ENCODE measurements around the gene CMTR1.
"Not testable (repeated sequence)": the region's sequence is repeated elsewhere in the genome, so short reads cannot be mapped to it uniquely, and the experiment has no call there.

CMTR1 gene

DNA sequence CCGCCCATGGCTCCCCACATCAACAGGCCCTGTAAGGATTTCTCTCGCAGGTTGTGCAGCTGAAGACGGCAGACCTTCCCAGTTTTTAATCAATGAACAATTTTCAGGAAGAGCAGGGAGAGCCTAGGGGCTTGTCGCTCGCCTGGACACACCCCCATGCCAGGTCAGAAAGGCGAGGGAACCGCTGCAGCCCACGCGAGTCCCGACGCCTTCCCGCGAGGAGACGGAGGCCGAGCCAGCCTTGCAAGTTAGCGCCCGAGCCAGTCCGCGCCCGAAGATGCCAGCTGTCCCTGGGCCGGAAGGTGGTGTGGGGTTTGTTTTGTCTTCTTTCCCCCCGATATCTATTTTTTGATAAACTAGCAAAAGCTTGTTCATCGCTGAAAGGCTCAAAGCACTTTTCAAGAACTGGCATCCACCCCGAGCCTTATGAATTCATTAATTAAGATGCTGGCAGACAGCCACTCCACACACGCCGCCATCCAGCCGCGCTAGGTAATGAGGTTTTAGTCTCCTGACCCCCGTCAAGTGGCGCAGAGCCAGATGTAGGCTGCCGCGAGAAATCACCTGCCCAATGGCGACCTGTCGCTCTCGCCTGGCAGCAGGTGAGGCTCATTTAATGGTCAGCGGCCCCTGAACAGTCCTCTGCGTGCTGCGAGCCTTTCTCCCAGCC lies 60.1 kb downstream of the CMTR1 start:
- no peak for DNase-seq (ENCODE audit: low spot score)

GRCh38 chr6:37493661-37493995 lies 60.6 kb downstream of the CMTR1 start:
- no peak for DNase-seq (ENCODE audit: low spot score)

DNA sequence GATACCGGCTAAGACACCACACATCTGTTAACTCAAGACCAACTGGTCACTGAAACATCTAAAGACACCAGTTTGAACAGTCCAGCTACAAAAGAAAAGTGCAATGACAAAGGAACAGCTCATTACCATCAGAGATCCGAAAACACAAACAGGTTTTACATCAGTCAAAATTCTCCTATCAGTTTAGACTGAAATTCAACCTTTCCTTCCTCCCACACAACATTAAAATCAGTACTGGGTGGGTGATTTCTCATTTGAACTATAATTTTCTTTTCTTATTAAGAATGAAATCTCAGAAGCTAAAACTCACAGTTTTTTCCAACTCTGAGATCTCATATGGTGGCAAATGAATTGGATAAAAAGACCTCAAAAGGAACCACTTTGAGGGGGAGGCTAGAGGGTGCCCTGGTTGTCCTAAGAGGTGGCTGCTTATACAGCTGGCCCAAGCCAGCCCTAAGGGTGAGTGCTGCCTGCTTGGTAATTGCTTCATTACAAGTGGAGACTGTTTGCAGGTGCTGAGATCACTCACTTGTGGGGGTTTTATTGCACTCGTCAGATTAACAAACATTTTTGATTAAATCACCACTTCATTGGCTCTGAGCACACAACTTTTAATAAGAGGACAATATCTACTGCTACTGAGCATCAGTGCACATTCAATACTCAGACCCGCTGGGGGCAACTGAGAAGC lies 62.4 kb downstream of the CMTR1 start:
- no peak for DNase-seq (ENCODE audit: low spot score)

- DNase-seq (ENCODE audit: low spot score): no peak
These were observed 64.2 kb downstream of the CMTR1 start for GRCh38 chr6:37496951-37497885.

- peak; percentile 94 for DNase-seq (ENCODE audit: low spot score)
These were observed 66.6 kb downstream of the CMTR1 start, which contains the start of gene CCDC167 for GRCh38 chr6:37499433-37500293. Gene CCDC167, minus strand, starts transcription at chr6:37499893. Its CDS starts 30 bp downstream, at chr6:37499863.

GRCh38 chr6:37500294-37500608 lies 67.2 kb downstream of the CMTR1 start:
- DNase-seq (ENCODE audit: low spot score): no peak

DNA sequence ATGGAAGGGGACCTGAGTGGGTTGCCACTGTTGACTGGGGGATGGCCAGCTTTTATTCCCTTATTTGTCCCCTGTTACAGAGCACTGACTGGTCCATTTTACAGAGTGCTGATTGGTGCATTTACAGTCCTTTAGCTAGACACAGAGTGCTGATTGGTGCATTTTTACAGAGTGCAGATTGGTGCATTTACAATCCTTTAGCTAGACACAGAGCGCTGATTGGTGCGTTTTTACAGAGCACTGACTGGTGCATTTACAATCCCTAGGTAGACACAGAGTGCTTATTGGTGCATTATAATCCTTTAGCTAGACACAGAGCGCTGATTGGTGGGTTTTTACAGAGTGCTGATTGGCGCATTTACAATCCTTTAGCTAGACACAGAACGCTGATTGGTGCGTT lies 67.9 kb downstream of the CMTR1 start:
- not testable (repeated sequence) for DNase-seq (ENCODE audit: low spot score)

GRCh38 chr6:37501632-37502491 lies 68.8 kb downstream of the CMTR1 start:
- DNase-seq (ENCODE audit: low spot score): no peak

DNA sequence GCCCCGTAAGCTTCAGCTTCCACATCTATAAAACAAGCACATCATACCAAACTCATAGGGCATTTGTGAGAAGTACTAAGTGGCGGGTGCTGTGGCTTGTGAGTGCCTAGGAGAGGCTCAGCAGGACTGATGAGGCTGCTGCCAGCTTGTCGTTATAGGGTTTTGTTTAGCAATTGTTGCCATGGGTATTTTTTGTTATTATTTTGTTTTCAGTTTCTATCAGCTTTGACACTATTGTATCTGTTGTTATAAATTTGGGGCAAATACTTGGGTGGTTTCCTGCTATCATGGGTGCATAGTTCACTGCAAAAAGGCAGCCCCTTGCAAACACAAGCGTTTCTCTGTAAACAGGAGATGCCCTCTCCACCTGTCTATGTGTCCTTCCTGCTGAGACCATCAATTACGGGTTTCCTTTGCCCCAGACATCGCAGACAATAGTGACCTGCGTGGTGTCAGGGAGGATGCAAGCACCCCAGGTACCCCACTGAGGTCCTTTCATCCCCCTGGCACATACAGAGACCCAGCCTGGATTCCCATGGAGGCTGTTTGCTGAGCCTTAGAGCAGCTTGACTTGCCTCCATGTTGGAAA lies 69.8 kb downstream of the CMTR1 start:
- no peak for DNase-seq (ENCODE audit: low spot score)

- DNase-seq (ENCODE audit: low spot score): no peak
These were observed 70.4 kb downstream of the CMTR1 start for GRCh38 chr6:37503309-37503965.

DNA sequence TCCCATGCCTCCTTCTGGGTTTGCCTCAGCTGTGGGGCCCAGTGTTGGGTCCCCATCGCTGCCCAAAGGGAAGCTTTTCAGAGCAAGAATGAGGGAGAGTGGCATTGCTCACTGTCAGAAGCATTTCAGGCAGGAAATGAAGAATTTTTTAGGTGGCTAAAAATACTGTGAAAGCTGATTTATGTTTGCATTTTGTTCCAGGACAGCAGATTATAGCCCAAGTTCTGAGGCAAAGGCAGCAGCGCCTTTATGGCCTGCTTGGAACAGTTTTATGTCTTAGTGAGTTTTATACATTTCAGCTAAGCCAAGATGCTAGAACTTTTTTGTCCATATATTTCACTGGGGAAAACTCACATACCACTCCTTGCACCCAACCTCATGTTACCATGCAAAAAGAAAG lies 71.0 kb downstream of the CMTR1 start:
- DNase-seq (ENCODE audit: low spot score): no peak

DNA sequence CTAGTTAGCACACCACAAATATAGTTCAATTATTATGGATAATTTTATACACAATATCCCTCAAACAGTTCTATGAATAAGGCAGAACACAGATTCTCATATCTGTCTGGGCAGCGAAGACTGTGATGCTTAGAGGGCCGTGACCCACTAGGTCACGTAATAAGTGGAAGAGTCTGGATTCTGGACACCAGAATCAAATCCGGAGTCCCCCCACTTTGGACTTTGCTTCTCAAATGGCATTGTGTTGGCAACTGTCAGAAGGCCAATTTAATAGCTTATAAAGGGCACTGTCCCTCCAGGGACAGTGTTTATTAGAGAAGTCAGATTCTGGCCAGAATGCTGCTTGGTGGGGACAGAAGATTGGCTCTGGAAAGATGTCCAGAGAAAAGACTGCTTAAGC lies 73.5 kb downstream of the CMTR1 start:
- no peak for DNase-seq (ENCODE audit: low spot score)

DNA sequence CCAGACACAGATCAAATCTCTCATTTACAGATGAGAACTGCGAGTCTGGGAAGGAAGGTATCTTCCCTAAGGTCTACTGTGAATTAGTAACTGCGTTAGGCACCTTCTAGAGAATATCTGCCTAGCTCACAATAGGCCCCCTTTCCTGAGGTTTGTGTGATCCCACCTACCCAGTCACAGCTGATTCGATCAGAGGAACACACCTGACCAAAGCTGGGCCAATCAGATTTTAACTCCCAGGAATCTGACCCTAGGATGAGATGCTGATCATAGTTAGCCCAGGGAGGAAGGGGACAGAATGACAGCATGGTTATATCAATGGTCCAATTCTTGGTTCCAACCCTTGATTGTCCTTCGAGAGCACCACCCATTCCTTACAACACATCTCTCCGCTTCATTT lies 74.1 kb downstream of the CMTR1 start:
- DNase-seq (ENCODE audit: low spot score): no peak

DNA sequence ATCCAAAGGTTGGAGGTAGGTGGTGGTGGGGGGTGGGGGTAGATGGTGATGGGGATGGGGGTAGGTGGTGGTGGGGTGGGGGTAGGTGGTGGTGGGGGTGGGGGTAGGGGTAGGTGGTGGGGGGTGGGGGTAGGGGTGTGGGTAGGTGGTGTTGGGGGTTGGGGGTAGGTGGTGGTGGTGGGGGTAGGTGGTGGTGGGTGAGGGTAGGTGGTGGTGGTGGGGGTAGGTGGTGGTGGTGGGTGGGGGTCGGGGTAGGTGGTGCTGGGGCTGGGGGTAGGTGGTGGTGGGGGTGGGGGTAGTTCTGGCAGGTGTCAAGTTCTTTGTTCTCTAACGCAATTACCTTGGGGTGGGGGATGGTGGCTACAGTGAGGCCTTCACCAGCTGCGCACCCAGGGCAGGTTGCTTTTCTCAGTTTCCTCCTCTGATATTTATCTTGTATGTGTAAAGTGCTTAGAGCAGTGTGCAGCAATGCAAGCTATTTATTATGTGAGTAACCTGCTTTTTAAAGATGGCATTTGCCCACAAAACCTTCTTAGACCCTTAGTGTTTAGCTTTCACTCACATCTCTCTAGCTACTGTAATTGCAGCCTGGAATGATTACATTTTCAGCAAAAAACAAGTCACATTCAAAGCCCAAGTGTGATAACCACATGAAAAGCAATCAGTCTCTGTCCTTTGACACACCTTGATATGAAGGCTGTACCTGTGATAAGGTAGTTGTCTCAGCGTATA lies 74.8 kb downstream of the CMTR1 start:
- DNase-seq (ENCODE audit: low spot score): no peak

DNA sequence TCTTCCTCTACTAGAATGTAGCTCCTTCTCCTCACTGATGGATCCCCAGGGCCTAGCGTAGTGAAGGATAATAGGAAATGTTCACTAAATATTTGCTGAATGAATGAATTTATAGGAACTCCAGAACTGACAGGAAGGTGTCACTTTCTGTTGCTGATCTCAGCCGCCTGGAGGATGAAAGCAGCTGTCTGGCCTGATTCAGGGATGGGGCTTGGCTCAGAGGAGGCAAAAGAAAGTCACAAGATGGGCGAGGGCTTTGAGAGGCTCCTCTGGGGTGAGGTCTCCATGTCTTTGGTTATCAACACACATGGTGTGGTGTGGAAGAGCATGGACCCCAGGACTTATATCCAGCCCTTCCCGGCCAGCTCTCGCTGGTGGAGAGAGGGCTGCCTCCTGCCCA lies 78.2 kb downstream of the CMTR1 start:
- DNase-seq (ENCODE audit: low spot score): no peak

GRCh38 chr6:37511910-37512399 lies 78.9 kb downstream of the CMTR1 start:
- DNase-seq (ENCODE audit: low spot score): no peak

DNA sequence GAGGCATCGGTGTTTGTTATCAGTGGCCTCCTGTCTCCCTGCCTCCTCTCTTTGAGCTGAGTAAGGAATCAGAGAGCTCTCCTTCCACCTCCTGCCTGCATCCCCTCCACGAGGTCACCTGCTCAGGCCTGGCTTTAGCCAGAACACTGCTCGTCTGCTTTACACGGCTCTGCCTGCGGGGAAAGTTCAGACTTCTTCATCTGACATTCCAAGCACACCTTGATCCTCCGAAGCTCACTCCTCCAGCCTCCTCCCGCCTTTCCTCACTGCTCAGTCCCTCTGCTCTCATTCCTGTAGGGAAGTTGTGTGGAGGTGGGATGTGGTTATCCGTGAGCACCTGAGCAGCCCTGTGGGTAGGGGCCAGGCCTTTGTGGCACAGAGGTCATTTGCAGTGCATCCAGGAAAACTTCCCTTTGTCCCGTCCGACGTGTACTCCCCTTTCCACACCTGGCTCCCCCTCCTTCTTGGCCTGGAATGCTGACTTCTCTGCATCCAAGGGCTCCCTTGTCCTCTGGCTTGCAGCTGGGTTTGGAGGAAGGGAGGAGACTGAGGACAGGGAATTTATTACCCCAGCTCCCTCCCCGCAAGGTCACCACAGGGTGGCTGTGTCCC lies 79.5 kb downstream of the CMTR1 start:
- DNase-seq (ENCODE audit: low spot score): no peak

GRCh38 chr6:37513155-37513554 lies 80.1 kb downstream of the CMTR1 start:
- DNase-seq (ENCODE audit: low spot score): no peak

GRCh38 chr6:37513576-37513975 lies 80.6 kb downstream of the CMTR1 start:
- no peak for DNase-seq (ENCODE audit: low spot score)
